Measurements from ENCODE around the gene PPP4R1.

Gene PPP4R1

DNA sequence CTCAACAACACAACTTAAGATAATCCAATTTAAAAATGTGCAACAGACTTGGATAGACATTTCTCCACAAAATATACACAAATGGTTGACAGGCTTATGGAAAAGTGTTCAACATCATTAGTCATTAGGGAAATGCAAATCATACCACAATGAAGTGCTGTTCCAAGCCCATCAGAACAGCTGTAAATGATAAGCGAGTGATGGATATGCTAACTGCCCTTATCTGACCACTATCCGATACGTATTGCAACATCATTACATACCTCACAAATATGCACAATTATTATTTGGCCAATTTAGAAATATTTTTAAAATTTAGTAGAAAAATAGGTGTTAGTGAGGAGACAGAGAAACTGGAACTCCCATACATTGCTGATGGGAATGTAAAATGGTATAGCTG lies 62.2 kb downstream of the PPP4R1 start:
- in situ Hi-C loops (cut with HindIII; ENCODE audit: low pct_unique_long_range_greater_than_20kb, low sequenced_read_pairs), result no loop called here
- no peak for DNase-seq (ENCODE audit: low read depth in 1 of 2, low spot score in 1 of 2)
- no peak for TF ChIP-seq JUND (IDR thresholded peaks at IDR 0.05; ENCODE audit: low read depth)

DNA sequence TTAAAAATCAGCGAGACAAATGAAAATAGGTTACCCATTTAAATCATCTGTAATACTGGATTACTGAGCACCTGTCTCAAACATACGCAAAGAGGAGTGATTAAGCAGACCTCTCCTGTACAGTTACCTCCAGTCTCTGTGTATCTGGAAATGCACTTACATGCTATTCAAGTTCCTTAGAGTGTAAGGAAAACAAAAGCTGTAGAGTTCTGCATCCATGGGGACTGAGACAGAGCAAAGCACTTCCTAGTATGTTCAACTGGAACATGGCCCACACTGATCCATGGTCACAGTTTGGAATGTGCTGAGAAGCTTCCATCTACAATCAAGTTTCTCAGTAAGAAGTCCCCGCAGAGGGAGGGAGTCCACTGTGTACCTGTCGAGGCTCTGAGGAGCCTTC lies 63.9 kb downstream of the PPP4R1 start:
- in situ Hi-C loops (cut with HindIII; ENCODE audit: low pct_unique_long_range_greater_than_20kb, low sequenced_read_pairs), result no loop called here
- no peak for TF ChIP-seq JUND (IDR thresholded peaks at IDR 0.05; ENCODE audit: low read depth)
- no peak for DNase-seq (ENCODE audit: low read depth in 1 of 2, low spot score in 1 of 2)

DNA sequence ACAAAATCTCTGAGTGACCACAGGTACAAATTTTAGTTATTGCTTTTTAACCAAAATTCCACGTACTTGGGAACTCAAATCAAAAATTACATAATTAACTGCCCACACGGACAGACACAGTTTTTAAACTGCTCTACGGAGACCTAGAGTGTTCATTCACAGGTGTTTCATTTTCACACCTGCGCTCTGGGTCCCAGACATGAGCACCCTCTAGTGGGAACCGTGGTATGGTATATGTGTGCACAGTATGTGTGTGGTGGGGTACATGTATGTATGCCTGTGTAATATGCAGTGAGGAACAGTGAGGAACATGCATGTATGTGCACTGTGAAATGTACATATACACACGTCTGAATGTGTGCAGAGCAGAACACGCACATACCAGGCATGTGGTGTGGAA lies 65.0 kb downstream of the PPP4R1 start:
- TF ChIP-seq JUND (IDR thresholded peaks at IDR 0.05; ENCODE audit: low read depth), result no peak

DNA sequence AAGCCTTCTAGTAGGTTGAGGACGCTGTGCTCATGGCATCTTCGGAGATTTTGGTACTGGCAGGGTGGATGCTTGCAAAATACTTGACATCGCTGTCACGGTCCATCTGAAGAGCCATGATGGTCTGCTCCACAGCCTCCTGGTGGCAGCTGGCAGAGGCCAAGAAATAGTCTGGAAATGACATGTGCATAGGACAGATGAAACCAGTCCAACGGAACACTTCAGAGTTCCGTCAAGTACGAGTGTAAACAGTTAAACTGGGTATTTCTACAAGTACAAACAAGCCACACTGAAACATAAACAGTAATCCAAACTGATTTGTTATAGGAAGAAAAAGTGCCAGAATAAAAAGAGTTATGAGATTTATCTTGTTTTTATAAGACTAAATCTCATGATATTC lies 66.6 kb downstream of the PPP4R1 start:
- no peak for TF ChIP-seq JUND (IDR thresholded peaks at IDR 0.05; ENCODE audit: low read depth)
- DNase-seq (ENCODE audit: low read depth in 1 of 2, low spot score in 1 of 2), result no peak
- in situ Hi-C loops (cut with HindIII; ENCODE audit: low pct_unique_long_range_greater_than_20kb, low sequenced_read_pairs), result no loop called here

More for the DNA sequence above, 65.0 kb downstream of the PPP4R1 start:
- in situ Hi-C loops (cut with HindIII; ENCODE audit: low pct_unique_long_range_greater_than_20kb, low sequenced_read_pairs), result no loop called here
- DNase-seq (ENCODE audit: low read depth in 1 of 2, low spot score in 1 of 2), result peak in 1 of 2 experiments; percentile 16

DNA sequence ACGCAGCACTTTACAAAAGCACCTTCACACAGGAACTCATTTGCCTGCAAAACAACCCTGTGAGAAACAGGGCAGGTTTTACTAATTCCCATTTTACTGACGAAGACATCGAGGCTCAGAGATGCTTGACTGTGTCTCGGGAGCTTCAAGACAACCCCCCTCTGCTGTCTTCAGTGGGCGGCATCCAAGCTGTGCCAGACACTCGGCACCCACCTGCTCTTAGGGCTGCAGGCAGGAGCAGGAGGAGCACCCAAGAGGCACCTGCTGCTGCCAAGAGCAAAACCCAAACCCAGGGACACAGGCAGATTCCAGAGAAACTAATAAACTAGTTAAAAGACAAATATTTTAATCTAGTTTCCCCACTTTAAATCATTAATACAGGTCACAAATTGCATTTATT lies 67.9 kb downstream of the PPP4R1 start:
- no peak for TF ChIP-seq JUND (IDR thresholded peaks at IDR 0.05; ENCODE audit: low read depth)
- DNase-seq (ENCODE audit: low read depth in 1 of 2, low spot score in 1 of 2), result no peak

DNA sequence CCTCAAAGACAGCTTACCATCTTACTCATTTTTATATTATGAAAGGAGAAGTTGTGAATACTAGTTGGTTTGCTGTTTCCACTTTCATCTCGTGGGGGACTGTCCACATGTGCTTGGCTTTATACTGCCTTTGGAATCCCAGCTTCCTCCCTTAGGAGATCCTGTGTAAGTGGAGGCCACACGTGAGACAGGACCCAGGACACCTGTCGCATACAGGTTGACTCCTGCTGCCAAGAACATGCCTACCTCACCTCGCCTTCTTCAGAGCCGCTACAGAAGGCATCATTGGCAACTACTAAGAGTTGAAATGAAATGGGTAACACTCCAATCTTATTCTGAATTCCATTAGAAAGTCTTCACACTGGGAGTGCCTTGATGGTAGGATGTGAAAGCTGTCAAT lies 69.3 kb downstream of the PPP4R1 start:
- in situ Hi-C loops (cut with HindIII; ENCODE audit: low pct_unique_long_range_greater_than_20kb, low sequenced_read_pairs), result no loop called here
- no peak for TF ChIP-seq JUND (IDR thresholded peaks at IDR 0.05; ENCODE audit: low read depth)
- DNase-seq (ENCODE audit: low read depth in 1 of 2, low spot score in 1 of 2), result no peak

More for the DNA sequence above, 67.9 kb downstream of the PPP4R1 start:
- in situ Hi-C loops (cut with HindIII; ENCODE audit: low pct_unique_long_range_greater_than_20kb, low sequenced_read_pairs), result no loop called here

DNA sequence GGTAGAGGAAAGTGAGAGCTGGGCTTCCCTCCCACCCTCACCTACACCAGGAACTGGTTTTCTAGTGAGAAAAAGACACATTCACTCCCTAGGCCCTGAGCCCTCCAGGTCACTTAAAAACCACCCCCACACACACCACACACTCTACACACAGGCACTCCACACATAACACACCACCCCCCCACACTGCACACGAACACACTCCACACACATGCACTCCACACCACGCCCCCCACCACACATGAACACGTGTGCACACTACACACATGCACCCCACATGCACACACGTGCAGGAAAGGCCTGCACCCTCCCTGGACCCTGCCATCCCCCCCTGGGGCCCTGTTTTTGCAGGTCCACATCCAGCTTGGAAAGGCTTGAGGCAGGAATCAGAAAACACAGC lies 71.4 kb downstream of the PPP4R1 start:
- in situ Hi-C loops (cut with HindIII; ENCODE audit: low pct_unique_long_range_greater_than_20kb, low sequenced_read_pairs), result no loop called here
- no peak for TF ChIP-seq JUND (IDR thresholded peaks at IDR 0.05; ENCODE audit: low read depth)
- DNase-seq (ENCODE audit: low read depth in 1 of 2, low spot score in 1 of 2), result no peak

DNA sequence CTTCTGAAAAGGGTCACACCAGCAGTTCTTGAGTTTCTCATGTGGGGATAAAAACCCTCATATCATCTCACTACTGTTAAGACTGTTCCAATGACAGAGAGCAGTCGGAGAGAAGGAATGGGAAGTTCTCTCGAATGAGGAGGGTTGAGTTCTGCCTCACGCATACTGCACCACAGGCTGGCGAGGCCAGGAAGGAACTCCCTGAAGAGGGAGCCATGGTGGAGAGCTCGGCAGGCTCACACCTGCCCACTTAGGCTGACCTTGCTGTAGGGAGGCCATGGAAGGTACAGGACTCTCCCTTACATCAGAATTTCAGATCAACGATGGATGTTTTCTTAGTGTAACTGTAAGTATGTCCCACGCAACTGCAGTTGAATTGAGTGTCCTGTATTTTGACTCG lies 74.4 kb downstream of the PPP4R1 start:
- no peak for DNase-seq (ENCODE audit: low read depth in 1 of 2, low spot score in 1 of 2)
- in situ Hi-C loops (cut with HindIII; ENCODE audit: low pct_unique_long_range_greater_than_20kb, low sequenced_read_pairs), result no loop called here
- TF ChIP-seq JUND (IDR thresholded peaks at IDR 0.05; ENCODE audit: low read depth), result no peak

DNA sequence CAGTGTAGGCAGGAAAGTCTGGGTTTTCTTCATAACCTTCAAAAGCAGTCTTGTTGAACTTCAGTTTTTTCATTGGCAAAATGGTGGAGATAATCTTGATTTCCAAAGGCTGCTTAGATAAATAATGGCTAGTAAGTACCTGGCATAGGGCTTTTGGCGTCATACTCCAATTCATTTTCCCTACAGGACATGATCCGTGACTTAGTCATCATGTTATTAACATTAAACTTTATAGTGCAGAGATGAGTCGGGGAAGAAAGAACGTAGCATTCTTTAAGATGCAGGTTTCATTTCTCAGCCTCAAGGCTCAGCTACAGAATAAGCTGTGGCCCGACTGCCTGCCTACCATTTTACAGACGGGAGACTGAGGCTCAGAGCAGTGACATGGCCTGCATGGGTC lies 75.1 kb downstream of the PPP4R1 start:
- TF ChIP-seq JUND (IDR thresholded peaks at IDR 0.05; ENCODE audit: low read depth), result no peak
- DNase-seq (ENCODE audit: low read depth in 1 of 2, low spot score in 1 of 2), result no peak

DNA sequence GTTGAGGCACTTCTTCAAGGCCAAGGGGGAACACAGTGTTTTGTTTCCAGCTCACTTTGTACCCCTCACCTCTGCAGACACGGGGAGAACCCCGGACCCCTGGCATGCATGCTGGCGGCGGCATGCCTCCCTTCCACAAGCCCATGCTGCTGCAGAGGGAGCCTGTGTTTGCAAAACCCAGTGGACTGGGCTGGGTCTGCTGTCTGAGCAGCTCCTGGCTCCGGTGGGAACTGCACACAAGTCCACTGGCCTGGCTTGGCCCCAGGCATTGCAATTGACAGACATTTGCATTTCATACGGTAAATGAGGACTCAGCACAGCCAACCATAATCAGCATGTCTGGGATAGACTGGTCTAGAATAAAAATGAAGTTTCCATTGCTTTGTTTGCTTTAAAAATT lies 76.7 kb downstream of the PPP4R1 start:
- DNase-seq (ENCODE audit: low read depth in 1 of 2, low spot score in 1 of 2), result no peak
- no peak for TF ChIP-seq JUND (IDR thresholded peaks at IDR 0.05; ENCODE audit: low read depth)
- in situ Hi-C loops (cut with HindIII; ENCODE audit: low pct_unique_long_range_greater_than_20kb, low sequenced_read_pairs), result no loop called here

More for the DNA sequence above, 75.1 kb downstream of the PPP4R1 start:
- in situ Hi-C loops (cut with HindIII; ENCODE audit: low pct_unique_long_range_greater_than_20kb, low sequenced_read_pairs), result no loop called here

DNA sequence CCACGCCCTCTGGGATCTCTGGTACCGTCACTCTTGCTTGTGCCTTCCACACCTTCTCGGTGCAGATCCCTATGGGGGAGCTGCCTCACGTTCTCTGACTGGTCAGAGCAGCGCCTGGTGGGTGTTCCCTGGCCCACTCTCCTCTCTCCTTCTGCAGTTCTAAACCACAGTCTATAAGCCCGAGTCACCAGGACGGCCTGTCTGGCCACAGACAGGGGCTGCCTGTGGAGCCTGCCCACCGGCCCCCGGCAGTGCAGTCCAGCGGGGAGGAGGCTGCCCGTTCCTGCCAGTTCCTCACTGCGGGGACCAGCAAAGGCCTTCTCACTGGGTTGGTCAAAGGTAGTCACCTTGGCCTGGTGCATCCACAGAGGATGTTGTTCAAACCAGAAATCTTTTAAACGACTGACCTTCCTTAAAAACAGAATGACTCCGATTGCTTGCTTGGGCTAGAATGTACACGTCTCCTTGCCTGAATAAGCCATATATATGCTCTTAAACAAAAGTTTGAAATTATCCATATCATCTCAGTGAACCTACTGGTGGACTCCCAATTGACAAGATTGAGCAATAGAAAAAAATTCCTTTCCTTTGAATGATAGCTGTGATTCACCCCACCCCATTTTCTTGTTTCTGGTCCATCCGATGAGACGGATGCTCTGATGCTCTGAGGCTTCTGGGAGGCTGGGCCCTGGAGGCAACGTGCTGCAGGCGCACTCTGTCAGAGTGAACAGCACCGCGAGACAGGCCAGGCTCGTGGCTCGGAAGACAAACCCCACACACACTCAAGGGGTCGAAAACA lies 77.8 kb downstream of the PPP4R1 start:
- TF ChIP-seq JUND (IDR thresholded peaks at IDR 0.05; ENCODE audit: low read depth), result no peak
- no peak for DNase-seq (ENCODE audit: low read depth in 1 of 2, low spot score in 1 of 2)
- in situ Hi-C loops (cut with HindIII; ENCODE audit: low pct_unique_long_range_greater_than_20kb, low sequenced_read_pairs), result no loop called here

DNA sequence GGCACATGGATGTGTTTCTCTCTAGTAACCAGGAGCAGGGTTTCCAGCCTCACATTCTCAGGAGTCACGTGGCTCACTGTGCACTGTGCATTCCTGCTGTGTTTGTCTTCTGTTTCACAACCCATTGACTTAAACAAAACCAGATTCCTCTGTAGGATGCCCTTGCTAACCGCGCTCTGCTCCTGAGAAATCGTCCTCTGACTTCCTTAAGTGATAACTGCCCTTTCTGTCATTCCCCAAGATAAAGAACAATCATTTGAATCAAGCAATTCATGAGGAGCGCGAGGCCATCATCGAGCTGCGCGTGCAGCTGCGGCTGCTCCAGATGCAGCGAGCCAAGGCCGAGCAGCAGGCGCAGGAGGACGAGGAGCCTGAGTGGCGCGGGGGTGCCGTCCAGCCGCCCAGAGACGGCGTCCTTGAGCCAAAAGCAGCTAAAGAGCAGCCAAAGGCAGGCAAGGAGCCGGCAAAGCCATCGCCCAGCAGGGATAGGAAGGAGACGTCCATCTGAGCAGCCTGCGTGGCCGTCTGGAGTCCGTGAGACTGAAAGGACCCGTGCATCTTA lies 78.8 kb downstream of the PPP4R1 start:
- in situ Hi-C loops (cut with HindIII; ENCODE audit: low pct_unique_long_range_greater_than_20kb, low sequenced_read_pairs), result no loop called here
- DNase-seq (ENCODE audit: low read depth in 1 of 2, low spot score in 1 of 2), result peak; percentile 68
- no peak for TF ChIP-seq JUND (IDR thresholded peaks at IDR 0.05; ENCODE audit: low read depth)

DNA sequence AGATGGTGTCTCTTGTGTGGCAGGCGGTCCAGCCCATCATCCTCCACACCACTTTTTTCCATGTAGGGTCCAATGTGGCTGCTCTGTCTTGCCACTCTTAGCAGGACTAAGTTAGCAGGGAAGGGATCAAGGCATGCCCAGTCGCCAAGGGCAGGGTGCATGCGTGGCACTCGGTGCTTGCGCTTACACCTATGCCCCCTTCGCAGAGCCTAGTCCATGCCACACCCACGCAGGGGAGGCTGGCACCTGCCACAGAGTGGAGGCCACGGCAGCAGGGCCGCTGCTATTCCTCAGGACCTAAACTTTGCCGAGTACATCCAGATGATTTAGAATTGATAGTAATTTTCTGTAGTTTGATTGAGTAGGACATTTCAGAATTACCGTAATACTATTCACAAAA lies 79.5 kb downstream of the PPP4R1 start:
- no peak for TF ChIP-seq JUND (IDR thresholded peaks at IDR 0.05; ENCODE audit: low read depth)
- in situ Hi-C loops (cut with HindIII; ENCODE audit: low pct_unique_long_range_greater_than_20kb, low sequenced_read_pairs), result no loop called here
- DNase-seq (ENCODE audit: low read depth in 1 of 2, low spot score in 1 of 2), result no peak

Measured in T47D (cell line).